Uterus (tissue), 2 donors: ENCODE measurements around the gene CDON.

Experiments used
- POLR2A ChIP-seq, 2 donors: fragments of 450-650 bp; IDR thresholded peaks; one replicate each; pipeline ENCODE4 v1.6.1; 2016; ENCODE audit warnings: antibody characterized with exemption in 2 of 2, mild to moderate bottlenecking in 1 of 2, moderate library complexity in 1 of 2
- TF ChIP-seq, protein P1 (sequence below), 4 experiments: fragments of 200-600 bp in 2 of 4; fragments of 450-650 bp in 2 of 4; sonication (generic) in 2 of 4; IDR thresholded peaks; one replicate each; pipeline ENCODE4 v1.5.1; 2016 to 2019; ENCODE audit warnings: antibody characterized with exemption in 4 of 4, mild to moderate bottlenecking in 2 of 4, moderate library complexity in 1 of 4

DNA sequence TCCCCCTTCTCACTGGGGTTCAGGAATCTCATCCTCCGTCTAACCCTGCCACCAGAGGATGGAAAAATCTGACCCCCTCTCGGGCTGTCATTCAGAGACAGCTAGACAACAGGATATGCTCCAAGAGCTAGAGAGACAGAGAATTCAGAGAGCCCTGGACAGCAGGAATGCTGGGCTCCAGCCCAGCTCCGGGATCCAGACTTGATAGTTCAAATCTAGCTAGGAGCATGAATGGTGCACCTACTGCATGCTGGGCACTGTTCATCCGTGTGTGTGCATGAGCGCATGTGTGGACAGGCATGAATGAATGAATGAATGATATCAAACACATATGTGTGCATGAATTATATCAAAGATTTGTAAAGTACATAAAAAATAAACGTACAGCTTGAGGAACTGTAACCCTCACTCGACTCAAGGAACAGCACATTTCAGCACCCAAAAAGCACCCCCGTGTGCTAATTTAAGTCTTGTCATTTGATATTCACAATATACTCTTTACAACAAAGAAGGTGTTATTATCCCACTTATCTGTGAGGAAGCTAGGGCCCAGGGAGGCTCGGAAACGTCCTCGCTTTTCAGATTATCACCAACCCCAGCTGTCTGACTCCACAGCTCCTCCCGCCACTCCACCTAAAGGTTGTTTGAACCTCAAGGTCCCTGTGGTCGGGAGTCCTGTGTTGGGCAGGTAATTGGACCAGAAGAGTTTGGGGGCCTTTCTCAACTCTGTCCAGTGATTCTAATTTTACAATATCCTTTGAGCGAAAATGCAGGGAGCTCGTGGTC is 117.5 kb downstream of the CDON start:
- TF ChIP-seq, protein P1, sequence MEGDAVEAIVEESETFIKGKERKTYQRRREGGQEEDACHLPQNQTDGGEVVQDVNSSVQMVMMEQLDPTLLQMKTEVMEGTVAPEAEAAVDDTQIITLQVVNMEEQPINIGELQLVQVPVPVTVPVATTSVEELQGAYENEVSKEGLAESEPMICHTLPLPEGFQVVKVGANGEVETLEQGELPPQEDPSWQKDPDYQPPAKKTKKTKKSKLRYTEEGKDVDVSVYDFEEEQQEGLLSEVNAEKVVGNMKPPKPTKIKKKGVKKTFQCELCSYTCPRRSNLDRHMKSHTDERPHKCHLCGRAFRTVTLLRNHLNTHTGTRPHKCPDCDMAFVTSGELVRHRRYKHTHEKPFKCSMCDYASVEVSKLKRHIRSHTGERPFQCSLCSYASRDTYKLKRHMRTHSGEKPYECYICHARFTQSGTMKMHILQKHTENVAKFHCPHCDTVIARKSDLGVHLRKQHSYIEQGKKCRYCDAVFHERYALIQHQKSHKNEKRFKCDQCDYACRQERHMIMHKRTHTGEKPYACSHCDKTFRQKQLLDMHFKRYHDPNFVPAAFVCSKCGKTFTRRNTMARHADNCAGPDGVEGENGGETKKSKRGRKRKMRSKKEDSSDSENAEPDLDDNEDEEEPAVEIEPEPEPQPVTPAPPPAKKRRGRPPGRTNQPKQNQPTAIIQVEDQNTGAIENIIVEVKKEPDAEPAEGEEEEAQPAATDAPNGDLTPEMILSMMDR (IDR thresholded peaks at IDR 0.05) = no peak
- TF ChIP-seq POLR2A (IDR thresholded peaks at IDR 0.05) = no peak
